Measurements from ENCODE around the gene GAS2L3. TPM values are rescaled to one million over a fixed set of nuclear protein-coding genes. Genes with fewer than 3 reads are reported as not detected.

The GAS2L3 gene
- total and polyA plus RNA-seq, 9 of the 15 experiments (the other 6 are each of a cell fraction or from before 2014, with no cell fraction given) = 1.5 to 9.8 (median 3.5) TPM

GRCh38 chr12:100528471-100529127 lies 44.9 kb upstream of the GAS2L3 start (continued):
- TF ChIP-seq CEBPZ (IDR thresholded peaks at IDR 0.05; ENCODE audit: borderline replicate concordance, low read depth, low read length) (no peak), ZFX (CRISPR knock-in tag; IDR thresholded peaks at IDR 0.05) (no peak), CBX2 (IDR thresholded peaks at IDR 0.05; ENCODE audit: insufficient read depth, low read length, poor library complexity, severe bottlenecking) (no peak), ELF2 (CRISPR knock-in tag; IDR thresholded peaks at IDR 0.05) (no peak), ZNF134 (CRISPR knock-in tag; conservative IDR thresholded peaks at IDR 0.05) (no peak), YBX1 (IDR thresholded peaks at IDR 0.05) (no peak), ZNF583 (CRISPR knock-in tag; IDR thresholded peaks at IDR 0.05) (no peak)

- Histone ChIP-seq H3K27ac (ENCODE audit: extremely low read depth, low read depth, low read length) (no peak overlapping the region), H3K9me1 (ENCODE audit: control insufficient read depth, insufficient read depth, low read length) (no peaks in the 10 kb centered on the region)
- CTCF ChIA-PET (ENCODE audit: low intra/inter-chr PET ratio) = no interaction called here
Measured at GRCh38 chr12:100529756-100530350, 43.6 kb upstream of the GAS2L3 start.

More at GRCh38 chr12:100529756-100530350, 43.6 kb upstream of the GAS2L3 start:
- in situ Hi-C loops (cut with MboI) (no loop called here), intact Hi-C loops (cut with micrococcal nuclease) (no loop called here)
- Histone ChIP-seq H3K9me3 (replicated peaks; ENCODE audit: control insufficient read depth, insufficient read depth, low read depth, low read length) (no peaks in the 10 kb centered on the region), H3K4me1 (replicated peaks in 1 of 2; ENCODE audit: control insufficient read depth in 2 of 2, insufficient read depth in 2 of 2, low read length in 2 of 2) (no peaks in the 10 kb centered on the region), H3K27me3 (ENCODE audit: control insufficient read depth in 2 of 2, insufficient read depth in 2 of 2, low read length in 2 of 2) (no peaks in the 10 kb centered on the region; a peak in 3 of 5 replicates), H3K4me3 (no peak overlapping the region), H3K9ac (ENCODE audit: insufficient read depth in 1 of 2, low read depth in 2 of 2, low read length in 2 of 2) (no peak overlapping the region), H3K79me2 (ENCODE audit: control insufficient read depth, insufficient read depth, low read length) (no peaks in the 10 kb centered on the region), H4K20me1 (replicated peaks; ENCODE audit: control insufficient read depth, insufficient read depth, low read length) (no peaks in the 10 kb centered on the region), H2AFZ (ENCODE audit: low read depth, low read length) (no peak overlapping the region), H3K4me2 (ENCODE audit: insufficient read depth, low read length) (no peak overlapping the region), H3K36me3 (ENCODE audit: control insufficient read depth, insufficient read depth, low read length) (no peaks in the 10 kb centered on the region)
- POLR2A ChIA-PET = no interaction called here
- no peak for DNase-seq (ENCODE audit: extremely low read depth in 1 of 4, low spot score in 3 of 4)
- no peak for TF ChIP-seq HNRNPLL (IDR thresholded peaks at IDR 0.05; ENCODE audit: low read depth, low read length, poor library complexity, severe bottlenecking)
- no peak for TF ChIP-seq CREBBP (IDR thresholded peaks at IDR 0.05; ENCODE audit: low read depth, low read length)
- TF ChIP-seq ZNF12 (CRISPR knock-in tag; IDR thresholded peaks at IDR 0.05) = no peak
- TF ChIP-seq NONO (IDR thresholded peaks at IDR 0.05; ENCODE audit: low read depth in 2 of 2, low read length in 1 of 2) = no peak
- TF ChIP-seq EP300 (IDR thresholded peaks at IDR 0.05; ENCODE audit: low read length) = no peak
- TF ChIP-seq MAX (CRISPR knock-in tag; IDR thresholded peaks at IDR 0.05) = no peak
- no peak for TF ChIP-seq PHF21A (IDR thresholded peaks at IDR 0.05; ENCODE audit: borderline replicate concordance, low read depth)
- no peak for TF ChIP-seq ZSCAN32 (CRISPR knock-in tag; IDR thresholded peaks at IDR 0.05)
- no peak for TF ChIP-seq KLF6 (CRISPR knock-in tag; IDR thresholded peaks at IDR 0.05; ENCODE audit: borderline replicate concordance)
- TF ChIP-seq SMARCA5 (IDR thresholded peaks at IDR 0.05) = no peak
- no peak for TF ChIP-seq PTTG1 (tag; IDR thresholded peaks at IDR 0.05; ENCODE audit: low read depth)
- FAIRE-seq = no peak
- no peak for ATAC-seq
- WGBS (ENCODE audit: insufficient coverage, low coverage, missing lambda C conversion rate) = 0% methylated on average over 2 of the region's 2 CpGs
- no TSS peak for BruUV-seq (replicated peaks)
